Skeletal muscle tissue (tissue), 4 donors: Measurements from ENCODE around the gene PPARG. TPM values are rescaled to one million over a fixed set of nuclear protein-coding genes. Genes with fewer than 3 reads are reported as not detected.
"Not testable (repeated sequence)": the region's sequence is repeated elsewhere in the genome, so short reads cannot be mapped to it uniquely, and the experiment has no call there.

Experiments
- H3K27ac ChIP-seq: one replicate; pipeline ENCODE4 v1.7.0; 2013; ENCODE audit warnings: mild to moderate bottlenecking, low read depth, low read length, inconsistent platforms
- H3K27me3 ChIP-seq, 3 donors: one replicate each; pipeline ENCODE4 v1.7.0; 2013; ENCODE audit warnings: low read length in 3 of 3; ENCODE audit not compliant: control insufficient read depth in 3 of 3, insufficient read depth in 3 of 3
- H3K36me3 ChIP-seq, 3 donors: one replicate each; pipeline ENCODE4 v1.7.0; 2013; ENCODE audit warnings: low read length in 3 of 3; ENCODE audit not compliant: control insufficient read depth in 3 of 3, insufficient read depth in 3 of 3
- H3K4me1 ChIP-seq, 3 donors: one replicate each; pipeline ENCODE4 v1.7.0; 2013; ENCODE audit warnings: low read length in 3 of 3, mild to moderate bottlenecking in 3 of 3; ENCODE audit not compliant: control insufficient read depth in 3 of 3, insufficient read depth in 3 of 3
- H3K4me3 ChIP-seq, 3 donors: one replicate each; pipeline ENCODE4 v1.7.0; 2013; ENCODE audit warnings: low read length in 3 of 3
- H3K9ac ChIP-seq, 3 donors: one replicate each; pipeline ENCODE4 v1.7.0; 2013; ENCODE audit warnings: low read length in 3 of 3, mild to moderate bottlenecking in 3 of 3, moderate library complexity in 2 of 3, low read depth in 1 of 3
- H3K9me3 ChIP-seq, 3 donors: one replicate each; pipeline ENCODE4 v1.7.0; 2013; ENCODE audit warnings: low read length in 3 of 3; ENCODE audit not compliant: control insufficient read depth in 3 of 3
- total RNA-seq: library from RNA; depleted of rRNA; stranded (reverse); fragments of >200 nt; gene quantifications from one replicate; pipeline ENCODE4 v1.2.3, GENCODE V29; 2014
- donor health status: Osteomylitis.

PPARG gene
- total RNA-seq, 1 donor from 2014 or later, result 30.3 TPM

DNA sequence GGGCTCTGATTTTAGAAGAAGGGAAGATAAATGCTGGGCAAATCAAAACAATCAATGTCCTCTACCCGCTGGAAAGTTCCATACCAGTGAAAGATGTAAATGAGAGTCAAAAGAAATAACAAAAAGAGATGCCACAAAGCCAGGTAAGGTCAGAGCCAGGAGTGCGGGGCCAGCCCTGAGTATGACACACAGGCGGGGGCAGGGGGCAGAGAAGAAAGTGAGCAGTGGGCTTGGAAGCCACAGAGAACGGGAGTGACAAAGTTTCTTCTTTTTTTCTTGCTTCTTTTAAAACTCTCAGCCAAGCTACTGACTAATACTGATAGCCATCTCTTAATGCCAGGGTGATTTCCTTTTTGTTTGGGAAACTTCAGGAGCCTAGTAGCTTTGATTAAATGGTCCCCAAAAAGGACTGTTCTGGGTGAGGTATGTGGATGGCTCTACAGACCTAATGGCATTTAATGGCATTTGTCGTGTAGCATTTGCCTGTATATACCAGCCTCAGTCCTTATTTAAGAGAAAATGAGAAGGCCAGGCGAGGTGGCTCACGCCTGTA is 172.3 kb downstream of the PPARG start:
- Histone ChIP-seq H3K27ac (no peak overlapping the region), H3K36me3 (no peaks in the 10 kb centered on the region), H3K4me3 (no peak overlapping the region), H3K27me3 (no peaks in the 10 kb centered on the region), H3K9me3 (no peaks in the 10 kb centered on the region), H3K4me1 (peaks cover 2 to 6% (median 4%) of the 10 kb centered on the region in 3 donors), H3K9ac (no peak overlapping the region)

DNA sequence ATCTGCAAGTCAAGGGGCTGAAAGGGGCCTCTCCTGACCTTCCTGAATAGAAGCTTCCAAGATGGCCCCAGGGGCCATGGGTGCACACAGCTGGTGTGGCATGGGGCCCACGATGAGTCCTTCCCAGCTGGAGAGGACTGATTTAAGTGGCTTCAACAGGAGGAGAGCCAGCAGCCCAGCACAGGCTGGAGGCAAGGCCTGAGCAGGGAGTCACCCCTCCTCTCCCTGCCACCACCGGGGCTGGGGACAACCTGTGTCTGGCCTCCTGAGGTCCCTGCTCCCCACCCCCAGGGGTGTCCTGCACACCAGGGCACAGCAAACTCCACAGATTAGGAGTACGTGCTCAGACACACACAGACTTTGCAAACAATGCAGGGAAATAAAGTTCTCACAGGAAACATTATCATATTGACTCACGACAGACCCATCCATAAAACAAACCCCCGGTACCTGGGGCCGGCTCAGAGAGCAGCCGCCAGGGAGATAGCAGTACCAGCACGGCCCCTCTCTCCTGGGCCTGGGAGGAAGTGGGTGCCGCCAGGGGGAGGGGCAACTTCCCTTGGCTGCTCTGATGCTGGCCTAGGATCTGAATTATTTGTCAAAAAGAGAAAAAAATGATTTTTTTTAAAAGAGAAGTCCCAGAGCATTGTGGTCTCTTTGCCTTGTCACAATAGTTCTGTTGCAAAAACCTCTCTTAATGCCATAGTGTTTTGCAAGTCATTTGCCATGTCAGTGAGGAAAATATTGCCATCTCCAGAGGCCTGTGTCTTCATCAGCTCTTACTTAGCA is 173.5 kb downstream of the PPARG start:
- H3K9ac ChIP-seq, result peak overlapping the region in 1 of 3 donors; percentile 8
- H3K4me1 ChIP-seq, result peaks cover 2 to 6% (median 4%) of the 10 kb centered on the region in 3 donors
- H3K9me3 ChIP-seq, result no peaks in the 10 kb centered on the region
- no peak overlapping the region for H3K27ac ChIP-seq
- no peak overlapping the region for H3K4me3 ChIP-seq
- H3K36me3 ChIP-seq, result no peaks in the 10 kb centered on the region
- H3K27me3 ChIP-seq, result no peaks in the 10 kb centered on the region

DNA sequence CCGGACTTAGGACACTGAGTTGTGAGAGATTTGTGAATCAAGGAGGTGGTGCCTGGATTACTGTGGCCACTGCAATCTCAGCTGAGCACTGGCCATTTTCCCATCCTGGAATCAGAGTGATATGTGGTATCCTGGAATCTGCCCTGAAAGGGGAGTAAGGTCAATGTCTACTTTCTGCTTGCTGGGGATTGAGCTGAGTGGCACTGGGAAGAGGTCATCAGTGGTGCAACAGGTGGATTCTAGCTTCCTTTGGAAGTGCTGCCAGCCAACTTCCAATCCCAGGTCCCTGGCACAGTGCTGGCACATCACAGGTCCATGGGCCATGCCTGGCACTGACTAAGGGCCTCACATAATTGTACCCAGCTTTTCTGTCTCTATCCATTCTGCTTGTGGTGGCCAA is 174.8 kb downstream of the PPARG start:
- Histone ChIP-seq H3K4me3 (no peak overlapping the region), H3K9ac (no peak overlapping the region)

DNA sequence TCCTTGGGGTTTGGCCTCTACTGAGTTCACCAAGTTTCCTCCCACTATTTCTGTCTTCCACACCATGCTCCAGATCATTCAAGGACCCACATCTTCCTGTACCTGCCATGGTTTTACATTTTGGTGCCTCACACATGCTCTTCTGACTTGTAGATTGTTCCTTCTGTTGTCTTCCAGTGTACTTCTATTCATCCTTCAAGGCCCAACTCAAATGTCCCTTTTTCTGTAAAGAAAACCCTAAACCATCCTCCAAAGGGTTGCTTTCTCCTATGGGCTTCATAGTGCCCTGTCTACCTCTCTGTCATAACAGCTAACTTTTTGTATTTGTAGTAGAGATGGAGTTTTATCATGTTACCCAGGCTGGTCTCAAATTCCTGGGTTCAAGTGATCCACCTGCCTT is 175.3 kb downstream of the PPARG start:
- H3K4me1 ChIP-seq, result peaks cover 2 to 6% (median 4%) of the 10 kb centered on the region in 3 donors
- peaks cover 0 to 2% (median 0%) of the 10 kb centered on the region in 3 donors for H3K27me3 ChIP-seq
- H3K36me3 ChIP-seq, result no peaks in the 10 kb centered on the region
- H3K4me3 ChIP-seq, result no peak overlapping the region
- H3K27ac ChIP-seq, result no peak overlapping the region
- H3K9ac ChIP-seq, result no peak overlapping the region
- no peaks in the 10 kb centered on the region for H3K9me3 ChIP-seq

More for the DNA sequence above, 174.8 kb downstream of the PPARG start:
- Histone ChIP-seq H3K36me3 (no peaks in the 10 kb centered on the region), H3K27me3 (peaks cover 0 to 2% (median 0%) of the 10 kb centered on the region in 3 donors), H3K27ac (no peak overlapping the region), H3K9me3 (no peaks in the 10 kb centered on the region), H3K4me1 (peaks cover 2 to 6% (median 4%) of the 10 kb centered on the region in 3 donors)

DNA sequence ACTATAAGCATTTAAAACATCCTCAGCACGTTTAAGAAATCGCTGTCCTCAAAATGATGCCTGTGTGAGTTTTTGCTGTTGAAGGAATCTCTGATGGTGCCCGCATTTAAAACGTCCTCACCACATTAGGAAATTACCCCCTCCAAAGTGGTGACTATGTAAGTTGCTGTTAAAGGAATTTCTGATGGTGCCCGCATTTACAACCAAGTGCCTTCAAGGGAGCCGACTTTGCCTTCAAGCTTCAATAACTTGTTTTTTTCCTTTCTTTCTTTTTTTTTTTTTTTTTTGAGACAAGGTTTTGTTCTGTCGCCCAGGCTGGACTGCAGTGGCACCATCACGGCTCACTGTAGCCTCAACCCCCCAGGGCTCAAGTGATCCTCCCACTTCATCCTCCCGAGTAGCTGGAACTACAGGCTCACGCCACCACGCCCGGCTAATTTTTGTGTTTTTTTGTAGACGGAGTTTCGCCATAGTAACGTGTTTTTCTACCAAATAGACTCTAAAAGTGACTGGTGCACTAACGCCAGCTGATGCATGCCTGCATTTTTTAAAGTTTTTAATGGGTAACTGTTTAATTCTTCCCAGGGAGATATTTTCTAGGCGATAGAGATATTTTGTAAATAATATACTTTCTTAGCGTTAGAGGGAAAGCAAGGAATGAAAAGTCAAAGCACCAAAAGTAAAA is 176.4 kb downstream of the PPARG start:
- no peaks in the 10 kb centered on the region for H3K9me3 ChIP-seq
- H3K4me1 ChIP-seq, result peaks cover 2 to 6% (median 4%) of the 10 kb centered on the region in 3 donors
- H3K27me3 ChIP-seq, result peaks cover 0 to 2% (median 0%) of the 10 kb centered on the region in 3 donors
- H3K9ac ChIP-seq, result no peak overlapping the region
- no peak overlapping the region for H3K4me3 ChIP-seq
- no peak overlapping the region for H3K27ac ChIP-seq
- H3K36me3 ChIP-seq, result no peaks in the 10 kb centered on the region

DNA sequence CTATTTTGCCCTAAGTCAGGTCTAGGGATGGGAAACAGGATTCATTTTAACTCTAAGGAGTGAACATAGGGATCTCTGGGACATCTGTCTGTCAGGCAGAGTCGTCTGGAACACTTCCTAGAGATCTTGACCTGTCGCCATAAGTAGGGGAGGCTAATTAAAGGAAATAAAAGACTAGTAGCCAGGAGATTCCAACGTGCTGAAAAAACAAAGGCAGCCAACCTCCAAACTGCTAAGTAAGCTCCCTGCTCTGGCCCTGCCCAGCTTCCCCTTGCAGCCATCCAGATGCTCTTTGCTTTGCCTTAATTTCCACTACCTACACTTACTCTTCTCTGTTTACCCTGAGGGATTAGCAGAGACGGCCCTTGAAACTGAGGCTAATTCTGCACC is 177.0 kb downstream of the PPARG start:
- H3K4me3 ChIP-seq, result no peak overlapping the region

DNA sequence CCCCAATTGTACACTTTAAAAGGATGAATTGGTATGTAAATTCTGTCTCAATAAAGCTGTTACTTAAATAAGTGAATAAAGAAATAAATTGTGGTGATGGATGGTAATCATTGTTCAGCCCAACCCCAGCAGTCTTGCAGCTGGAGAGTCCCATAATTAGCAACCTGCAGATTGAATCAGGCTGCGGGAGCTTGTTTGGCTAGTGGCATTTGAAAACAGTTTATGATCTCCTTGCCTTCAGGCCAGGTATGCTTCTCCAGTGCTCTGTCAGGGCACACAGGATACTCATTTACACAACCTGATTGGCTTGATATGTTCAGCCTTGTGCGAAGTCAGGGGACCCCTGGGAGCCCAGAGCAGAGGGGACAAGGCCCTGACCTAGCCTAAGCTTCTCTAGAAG is 178.9 kb downstream of the PPARG start:
- H3K36me3 ChIP-seq, result no peaks in the 10 kb centered on the region
- H3K27ac ChIP-seq, result no peak overlapping the region
- no peaks in the 10 kb centered on the region for H3K9me3 ChIP-seq
- peaks cover 0 to 2% (median 0%) of the 10 kb centered on the region in 3 donors for H3K4me1 ChIP-seq
- H3K4me3 ChIP-seq, result no peak overlapping the region
- peaks cover 0 to 2% (median 0%) of the 10 kb centered on the region in 3 donors for H3K27me3 ChIP-seq
- no peak overlapping the region for H3K9ac ChIP-seq

More for the DNA sequence above, 177.0 kb downstream of the PPARG start:
- Histone ChIP-seq H3K9me3 (no peaks in the 10 kb centered on the region), H3K27ac (no peak overlapping the region), H3K4me1 (peaks cover 2 to 6% (median 4%) of the 10 kb centered on the region in 3 donors), H3K9ac (no peak overlapping the region), H3K27me3 (peaks cover 0 to 2% (median 0%) of the 10 kb centered on the region in 3 donors), H3K36me3 (no peaks in the 10 kb centered on the region)

DNA sequence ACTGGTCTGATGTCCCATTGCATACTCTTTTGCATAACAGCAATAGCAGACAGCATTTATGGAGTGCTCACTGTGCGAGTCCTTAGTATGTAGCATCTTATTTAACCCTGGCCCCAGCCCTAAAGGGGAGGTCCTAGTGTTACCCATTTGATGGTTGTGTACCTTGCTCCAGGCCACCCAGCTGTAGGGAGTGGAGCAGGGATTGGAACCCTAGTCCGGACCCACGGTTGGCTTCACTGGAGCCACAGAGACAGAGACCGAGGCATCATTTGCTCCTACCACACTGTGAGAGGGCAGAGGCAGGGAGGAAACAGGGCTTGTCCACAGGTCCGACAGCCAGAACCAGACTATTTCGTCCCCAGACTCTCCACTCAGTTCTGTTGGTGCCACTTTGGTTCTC is 179.4 kb downstream of the PPARG start:
- Histone ChIP-seq H3K4me3 (no peak overlapping the region), H3K36me3 (no peaks in the 10 kb centered on the region), H3K4me1 (peaks cover 0 to 2% (median 0%) of the 10 kb centered on the region in 3 donors), H3K27me3 (peaks cover 0 to 2% (median 0%) of the 10 kb centered on the region in 3 donors), H3K9ac (no peak overlapping the region), H3K9me3 (no peaks in the 10 kb centered on the region), H3K27ac (no peak overlapping the region)

DNA sequence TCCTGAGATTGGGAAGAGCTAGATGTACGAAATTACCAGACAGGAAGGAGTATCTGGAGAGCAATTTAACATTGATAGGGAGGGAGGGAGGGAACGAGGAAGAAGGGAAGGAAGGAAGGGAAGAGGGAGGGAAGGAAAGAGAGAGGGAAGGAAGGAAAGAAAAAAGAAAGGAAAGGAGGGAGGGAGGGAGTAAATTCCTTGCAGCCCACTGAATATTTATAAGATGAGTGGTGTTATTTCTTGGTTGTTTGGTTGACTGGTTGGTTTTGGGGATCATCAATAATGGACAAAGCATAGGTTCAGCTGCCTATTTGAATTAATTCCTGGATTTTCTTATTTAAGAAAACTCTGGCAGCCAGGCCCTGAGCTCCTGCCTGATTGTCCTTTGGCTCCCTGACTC is 179.9 kb downstream of the PPARG start:
- Histone ChIP-seq H3K36me3 (no peaks in the 10 kb centered on the region), H3K4me3 (no peak overlapping the region), H3K27me3 (peaks cover 0 to 2% (median 0%) of the 10 kb centered on the region in 3 donors), H3K27ac (no peak overlapping the region), H3K9ac (no peak overlapping the region), H3K9me3 (no peaks in the 10 kb centered on the region), H3K4me1 (peaks cover 0 to 2% (median 2%) of the 10 kb centered on the region in 3 donors)

DNA sequence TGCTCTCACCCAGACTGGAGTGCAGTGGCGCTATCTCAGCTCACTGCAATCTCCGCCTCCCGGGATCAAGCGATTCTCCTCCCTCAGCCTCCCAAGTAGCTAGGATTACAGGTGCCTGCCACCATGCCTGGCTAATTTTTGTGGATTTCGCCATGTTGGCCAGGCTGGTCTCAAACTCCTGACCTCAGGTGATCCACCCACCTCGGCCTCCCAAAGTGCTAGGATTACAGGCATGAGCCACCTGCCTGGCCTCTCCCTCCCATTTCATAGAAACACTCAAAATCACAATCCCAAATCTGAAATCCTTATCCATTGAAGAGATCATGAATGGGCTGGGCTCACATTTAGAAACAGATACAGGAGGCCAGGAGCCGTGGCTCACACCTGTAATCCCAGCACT is 180.4 kb downstream of the PPARG start:
- H3K4me1 ChIP-seq, H3K27me3 ChIP-seq, H3K4me3 ChIP-seq, H3K36me3 ChIP-seq, H3K9me3 ChIP-seq, H3K9ac ChIP-seq, H3K27ac ChIP-seq: not testable (repeated sequence)
